H1 (cell line): ENCODE data around the gene IRF8. TPM values are rescaled to one million over a fixed set of nuclear protein-coding genes. Genes with fewer than 3 reads are reported as not detected.

Experiments used
- BACH1 ChIP-seq: IDR thresholded peaks from 2 replicates; pipeline ENCODE4 v1.6.1; 2012; ENCODE audit warnings: low read length, improper control_type of control experiment
- CHD1 ChIP-seq: IDR thresholded peaks from 2 replicates; pipeline ENCODE4 v1.6.1; 2012; ENCODE audit warnings: low read depth, low read length, improper control_type of control experiment
- SP2 ChIP-seq: IDR thresholded peaks from 2 replicates; pipeline ENCODE4 v1.6.1; 2012; ENCODE audit warnings: mild to moderate bottlenecking, low read length, inconsistent platforms
- polyA plus RNA-seq, 7 experiments: library from polyadenylated mRNA; depleted of rRNA in 3 of 7; stranded (reverse) in 5 of 7; unstranded in 2 of 7; fragments of >200 nt in 5 of 7; fragments of 200-250 nt in 2 of 7; gene quantifications; 1 replicate in 5 of 7; 2 replicates in 1 of 7; 4 replicates in 1 of 7; pipeline versions ENCODE4 v1.2.1 to v1.2.3, GENCODE V29; 2011 to 2013; ENCODE audit warnings: missing spikeins in 2 of 7, mixed read lengths in 2 of 7
- total RNA-seq: library from RNA; stranded (reverse); fragmentation: NEBNext Ultra II Directional; extraction: Animal tissue kit (Norgen Biotek cat#: 25700); gene quantifications from 2 replicates; pipeline ENCODE4 v1.2.1, GENCODE V29; 2021

The IRF8 gene
- total and polyA plus RNA-seq, 2 of the 8 experiments (the other 6 are each of a cell fraction or from before 2014, with no cell fraction given): 0.35 to 2.0 TPM

GRCh38 chr16:85864965-85865364 lies 34.0 kb upstream of the IRF8 start (continued):
- no peak for TF ChIP-seq BACH1
- no peak for TF ChIP-seq CHD1
- TF ChIP-seq SP2: no peak
